DND-41 (cell line): Measurements from ENCODE around the gene PHLPP1.

ENCODE experiments used
- EZH2 ChIP-seq: IDR thresholded peaks from 3 replicates; pipeline ENCODE4 v1.6.1; 2012; ENCODE audit warnings: borderline replicate concordance, low read depth, mild to moderate bottlenecking, moderate library complexity, low read length, inconsistent platforms; ENCODE audit not compliant: severe bottlenecking
- TF ChIP-seq, protein P1 (sequence below): IDR thresholded peaks from 2 replicates; pipeline ENCODE4 v1.5.1; 2012; ENCODE audit warnings: borderline replicate concordance, low read length, moderate library complexity, mild to moderate bottlenecking; ENCODE audit not compliant: poor library complexity, severe bottlenecking; ENCODE audit errors: extremely low read depth

- TF ChIP-seq, protein P1, sequence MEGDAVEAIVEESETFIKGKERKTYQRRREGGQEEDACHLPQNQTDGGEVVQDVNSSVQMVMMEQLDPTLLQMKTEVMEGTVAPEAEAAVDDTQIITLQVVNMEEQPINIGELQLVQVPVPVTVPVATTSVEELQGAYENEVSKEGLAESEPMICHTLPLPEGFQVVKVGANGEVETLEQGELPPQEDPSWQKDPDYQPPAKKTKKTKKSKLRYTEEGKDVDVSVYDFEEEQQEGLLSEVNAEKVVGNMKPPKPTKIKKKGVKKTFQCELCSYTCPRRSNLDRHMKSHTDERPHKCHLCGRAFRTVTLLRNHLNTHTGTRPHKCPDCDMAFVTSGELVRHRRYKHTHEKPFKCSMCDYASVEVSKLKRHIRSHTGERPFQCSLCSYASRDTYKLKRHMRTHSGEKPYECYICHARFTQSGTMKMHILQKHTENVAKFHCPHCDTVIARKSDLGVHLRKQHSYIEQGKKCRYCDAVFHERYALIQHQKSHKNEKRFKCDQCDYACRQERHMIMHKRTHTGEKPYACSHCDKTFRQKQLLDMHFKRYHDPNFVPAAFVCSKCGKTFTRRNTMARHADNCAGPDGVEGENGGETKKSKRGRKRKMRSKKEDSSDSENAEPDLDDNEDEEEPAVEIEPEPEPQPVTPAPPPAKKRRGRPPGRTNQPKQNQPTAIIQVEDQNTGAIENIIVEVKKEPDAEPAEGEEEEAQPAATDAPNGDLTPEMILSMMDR = no peak
- no peak for TF ChIP-seq EZH2
These were observed 4.7 kb downstream of the PHLPP1 start for GRCh38 chr18:62720048-62720447.
